Prostate gland (tissue), 2 donors: ENCODE data around the gene MPV17.

Experiments used
- CTCF ChIP-seq, 4 experiments: fragments of 200-600 bp in 2 of 4; fragments of 450-650 bp in 2 of 4; sonication (generic) in 2 of 4; IDR thresholded peaks; 1 replicate in 3 of 4; 2 replicates in 1 of 4; pipeline ENCODE4 v1.5.1; 2016 to 2019; ENCODE audit warnings: antibody characterized with exemption in 4 of 4, mild to moderate bottlenecking in 2 of 4, moderate library complexity in 2 of 4
- POLR2AphosphoS5 ChIP-seq: sonication (generic); formaldehyde crosslinking; IDR thresholded peaks from one replicate; pipeline ENCODE4 v1.6.1; 2017; ENCODE audit warnings: antibody characterized with exemption

- TF ChIP-seq CTCF (IDR thresholded peaks at IDR 0.05) (no peak), POLR2AphosphoS5 (no peak)
Measured at GRCh38 chr2:27369471-27370025, 46.7 kb upstream of the MPV17 start.
